DND-41 (cell line): Measurements from ENCODE around the gene KIAA0408.
A peak's percentile ranks its signal among the peaks of the same experiment; 100 is the strongest.

Experiments used
- ATAC-seq: fragments of 200-7000 bp; cut with Tn5 transposase; 3 replicates; pipeline ENCODE4 v1.9.1; 2021; ENCODE audit warnings: low read depth; ENCODE audit not compliant: insufficient read depth
- DNase-seq: peaks from one replicate; pipeline ENCODE4 v3.0.0-alpha.2; 2020
- H2AFZ ChIP-seq: 2 replicates; pipeline ENCODE4 v1.6.0; 2012; ENCODE audit warnings: low read depth, low read length
- H3K27ac ChIP-seq: 2 replicates; pipeline ENCODE4 v1.5.1; 2012; ENCODE audit warnings: low read length, inconsistent platforms
- H3K27me3 ChIP-seq: fragments of 200-600 bp; sonication (generic); 2 replicates; pipeline ENCODE4 v1.6.0; 2012; ENCODE audit warnings: low read length, mild to moderate bottlenecking, inconsistent platforms; ENCODE audit not compliant: insufficient read depth, poor library complexity
- H3K36me3 ChIP-seq: 2 replicates; pipeline ENCODE4 v1.5.1; 2012; ENCODE audit warnings: low read length, inconsistent platforms; ENCODE audit not compliant: insufficient read depth
- H3K4me1 ChIP-seq: 2 replicates; pipeline ENCODE4 v1.5.1; 2012; ENCODE audit warnings: mild to moderate bottlenecking, low read length; ENCODE audit not compliant: insufficient read depth
- H3K4me2 ChIP-seq: 2 replicates; pipeline ENCODE4 v1.6.0; 2012; ENCODE audit warnings: mild to moderate bottlenecking, moderate library complexity, low read length, inconsistent platforms; ENCODE audit not compliant: insufficient read depth
- H3K4me3 ChIP-seq, 2 experiments: fragments of 200-600 bp in 1 of 2; shearing (Covaris generic) in 1 of 2; 2 replicates each; pipeline ENCODE4 v1.5.1; 2012 to 2016; ENCODE audit warnings: inconsistent platforms in 2 of 2, low read length in 2 of 2, mild to moderate bottlenecking in 2 of 2, low read depth in 1 of 2, moderate library complexity in 1 of 2
- H3K79me2 ChIP-seq: 2 replicates; pipeline ENCODE4 v1.6.0; 2012; ENCODE audit warnings: low read length, inconsistent platforms; ENCODE audit not compliant: insufficient read depth
- H3K9ac ChIP-seq: 2 replicates; pipeline ENCODE4 v1.6.0; 2012; ENCODE audit warnings: low read depth, mild to moderate bottlenecking, inconsistent platforms, low read length, moderate library complexity
- H3K9me3 ChIP-seq: 2 replicates; pipeline ENCODE4 v1.5.1; 2012; ENCODE audit warnings: low read length, moderate library complexity, mild to moderate bottlenecking, inconsistent platforms; ENCODE audit not compliant: insufficient read depth, severe bottlenecking
- H4K20me1 ChIP-seq: 2 replicates; pipeline ENCODE4 v1.6.0; 2012; ENCODE audit warnings: low read length; ENCODE audit not compliant: insufficient read depth
- CTCF ChIP-seq: IDR thresholded peaks from 2 replicates; pipeline ENCODE4 v1.5.1; 2012; ENCODE audit warnings: borderline replicate concordance, low read length, moderate library complexity, mild to moderate bottlenecking; ENCODE audit not compliant: poor library complexity, severe bottlenecking; ENCODE audit errors: extremely low read depth
- EZH2 ChIP-seq: IDR thresholded peaks from 3 replicates; pipeline ENCODE4 v1.6.1; 2012; ENCODE audit warnings: borderline replicate concordance, low read depth, mild to moderate bottlenecking, moderate library complexity, low read length, inconsistent platforms; ENCODE audit not compliant: severe bottlenecking

KIAA0408 gene

GRCh38 chr6:127496471-127496870, 37.3 kb upstream of the KIAA0408 start:
- no peak for DNase-seq
- Histone ChIP-seq H3K9ac (no peak overlapping the region), H3K27me3 (no peaks in the 10 kb centered on the region), H3K4me3 (no peak overlapping the region), H3K4me1 (peaks cover 12% of the 10 kb centered on the region), H3K9me3 (no peaks in the 10 kb centered on the region), H2AFZ (no peak overlapping the region), H3K27ac (no peak overlapping the region), H3K36me3 (no peaks in the 10 kb centered on the region), H3K79me2 (no peaks in the 10 kb centered on the region), H3K4me2 (no peak overlapping the region), H4K20me1 (no peaks in the 10 kb centered on the region)
- no peak for ATAC-seq
- TF ChIP-seq CTCF (no peak), EZH2 (no peak)

- H3K4me2 ChIP-seq = no peak overlapping the region
- H3K9me3 ChIP-seq = no peaks in the 10 kb centered on the region
- no peaks in the 10 kb centered on the region for H3K36me3 ChIP-seq
- H3K79me2 ChIP-seq = no peaks in the 10 kb centered on the region
- H3K9ac ChIP-seq = no peak overlapping the region
- DNase-seq = no peak
- no peak overlapping the region for H3K4me3 ChIP-seq
- H2AFZ ChIP-seq = no peak overlapping the region
- H3K27ac ChIP-seq = peak overlapping the region; percentile 50
- H4K20me1 ChIP-seq = no peaks in the 10 kb centered on the region
- H3K4me1 ChIP-seq = peaks cover 12% of the 10 kb centered on the region
- peak; percentile 84 for ATAC-seq
- H3K27me3 ChIP-seq = no peaks in the 10 kb centered on the region
- TF ChIP-seq EZH2 = no peak
- no peak for TF ChIP-seq CTCF
Observed at GRCh38 chr6:127494240-127494767, 35.1 kb upstream of the KIAA0408 start.

- DNase-seq (no peak), ATAC-seq (no peak)
- Histone ChIP-seq H3K4me1 (peaks cover 14% of the 10 kb centered on the region), H2AFZ (no peak overlapping the region), H3K79me2 (no peaks in the 10 kb centered on the region), H3K27me3 (no peaks in the 10 kb centered on the region), H3K36me3 (no peaks in the 10 kb centered on the region), H3K9me3 (no peaks in the 10 kb centered on the region), H3K4me2 (no peak overlapping the region), H3K9ac (no peak overlapping the region), H3K27ac (no peak overlapping the region), H3K4me3 (no peak overlapping the region), H4K20me1 (no peaks in the 10 kb centered on the region)
- TF ChIP-seq EZH2 (no peak), CTCF (no peak)
Observed at GRCh38 chr6:127489248-127489647, 30.1 kb upstream of the KIAA0408 start.

- no peak overlapping the region for H3K4me2 ChIP-seq
- TF ChIP-seq CTCF (no peak), EZH2 (no peak)
- no peaks in the 10 kb centered on the region for H3K9me3 ChIP-seq
- H3K4me1 ChIP-seq = peaks cover 18% of the 10 kb centered on the region
- no peak overlapping the region for H2AFZ ChIP-seq
- no peak overlapping the region for H3K27ac ChIP-seq
- H4K20me1 ChIP-seq = no peaks in the 10 kb centered on the region
- H3K79me2 ChIP-seq = no peaks in the 10 kb centered on the region
- DNase-seq (no peak), ATAC-seq (no peak)
- no peaks in the 10 kb centered on the region for H3K36me3 ChIP-seq
- no peak overlapping the region for H3K9ac ChIP-seq
- H3K4me3 ChIP-seq = no peak overlapping the region
- no peaks in the 10 kb centered on the region for H3K27me3 ChIP-seq
Observed at GRCh38 chr6:127486934-127487333, 27.7 kb upstream of the KIAA0408 start.
